Karpas-422 (cell line): ENCODE data around the gene TIFAB. TPM values are rescaled to one million over a fixed set of nuclear protein-coding genes. Genes with fewer than 3 reads are reported as not detected.

Source experiments
- DNase-seq: peaks from one replicate; pipeline ENCODE4 v3.0.0-alpha.2; 2015
- H2AFZ ChIP-seq: fragments of 200-600 bp; sonication (generic); 2 replicates; pipeline ENCODE4 v1.6.1; 2014; ENCODE audit warnings: antibody characterized with exemption, low read length, mixed read lengths
- H3K27ac ChIP-seq: fragments of 200-600 bp; sonication (generic); 2 replicates; pipeline ENCODE4 v1.5.1; 2014; ENCODE audit warnings: mild to moderate bottlenecking, low read length, moderate library complexity
- H3K27me3 ChIP-seq: fragments of 200-600 bp; sonication (generic); 2 replicates; pipeline ENCODE4 v1.6.1; 2014; ENCODE audit warnings: low read length, mixed read lengths
- H3K36me3 ChIP-seq: fragments of 200-600 bp; sonication (generic); 2 replicates; pipeline ENCODE4 v1.6.1; 2014; ENCODE audit warnings: low read length, mixed read lengths; ENCODE audit not compliant: insufficient read depth
- H3K4me1 ChIP-seq: fragments of 200-600 bp; sonication (generic); 2 replicates; pipeline ENCODE4 v1.6.1; 2014; ENCODE audit warnings: mild to moderate bottlenecking, low read length, mixed read lengths
- H3K4me2 ChIP-seq: fragments of 200-600 bp; sonication (generic); 2 replicates; pipeline ENCODE4 v1.6.1; 2014; ENCODE audit warnings: low read length, low read depth, mild to moderate bottlenecking; ENCODE audit not compliant: poor library complexity, severe bottlenecking
- H3K4me3 ChIP-seq: fragments of 200-600 bp; sonication (generic); 2 replicates; pipeline ENCODE4 v1.5.1; 2014; ENCODE audit warnings: mild to moderate bottlenecking, antibody characterized with exemption, low read length, mixed read lengths
- H3K79me2 ChIP-seq: fragments of 200-600 bp; sonication (generic); 2 replicates; pipeline ENCODE4 v1.6.1; 2014; ENCODE audit warnings: mild to moderate bottlenecking, low read length, mixed read lengths
- H3K9ac ChIP-seq: fragments of 200-600 bp; sonication (generic); 2 replicates; pipeline ENCODE4 v1.6.0; 2014; ENCODE audit warnings: low read length
- H3K9me2 ChIP-seq: fragments of 200-600 bp; sonication (generic), shearing (Covaris generic); replicated peaks from 2 replicates; pipeline ENCODE4 v1.6.0; 2014; ENCODE audit warnings: mild to moderate bottlenecking, low read length, moderate library complexity; ENCODE audit not compliant: insufficient read depth
- H3K9me3 ChIP-seq: fragments of 300-700, 200-600 bp; sonication (generic); 2 replicates; pipeline ENCODE4 v1.6.1; 2014; ENCODE audit warnings: low read length, mixed read lengths
- H4K20me1 ChIP-seq: fragments of 200-600 bp; sonication (generic); 2 replicates; pipeline ENCODE4 v1.6.1; 2014; ENCODE audit warnings: mild to moderate bottlenecking, antibody characterized with exemption, low read length, low read depth; ENCODE audit not compliant: insufficient read depth
- small RNA-seq: library from RNA; depleted of rRNA; stranded (forward); fragments of <200 nt; gene quantifications from one replicate; pipeline ENCODE3, GENCODE V24; 2014
- total RNA-seq: library from RNA; depleted of rRNA; stranded (reverse); fragments of >200 nt; shearing (Covaris generic); gene quantifications from 2 replicates; pipeline ENCODE4 v1.2.3, GENCODE V29; 2014; ENCODE audit warnings: low replicate concordance; rRNA removed

The TIFAB gene
- total RNA-seq, 1 experiment from 2014 or later: not detected

DNA sequence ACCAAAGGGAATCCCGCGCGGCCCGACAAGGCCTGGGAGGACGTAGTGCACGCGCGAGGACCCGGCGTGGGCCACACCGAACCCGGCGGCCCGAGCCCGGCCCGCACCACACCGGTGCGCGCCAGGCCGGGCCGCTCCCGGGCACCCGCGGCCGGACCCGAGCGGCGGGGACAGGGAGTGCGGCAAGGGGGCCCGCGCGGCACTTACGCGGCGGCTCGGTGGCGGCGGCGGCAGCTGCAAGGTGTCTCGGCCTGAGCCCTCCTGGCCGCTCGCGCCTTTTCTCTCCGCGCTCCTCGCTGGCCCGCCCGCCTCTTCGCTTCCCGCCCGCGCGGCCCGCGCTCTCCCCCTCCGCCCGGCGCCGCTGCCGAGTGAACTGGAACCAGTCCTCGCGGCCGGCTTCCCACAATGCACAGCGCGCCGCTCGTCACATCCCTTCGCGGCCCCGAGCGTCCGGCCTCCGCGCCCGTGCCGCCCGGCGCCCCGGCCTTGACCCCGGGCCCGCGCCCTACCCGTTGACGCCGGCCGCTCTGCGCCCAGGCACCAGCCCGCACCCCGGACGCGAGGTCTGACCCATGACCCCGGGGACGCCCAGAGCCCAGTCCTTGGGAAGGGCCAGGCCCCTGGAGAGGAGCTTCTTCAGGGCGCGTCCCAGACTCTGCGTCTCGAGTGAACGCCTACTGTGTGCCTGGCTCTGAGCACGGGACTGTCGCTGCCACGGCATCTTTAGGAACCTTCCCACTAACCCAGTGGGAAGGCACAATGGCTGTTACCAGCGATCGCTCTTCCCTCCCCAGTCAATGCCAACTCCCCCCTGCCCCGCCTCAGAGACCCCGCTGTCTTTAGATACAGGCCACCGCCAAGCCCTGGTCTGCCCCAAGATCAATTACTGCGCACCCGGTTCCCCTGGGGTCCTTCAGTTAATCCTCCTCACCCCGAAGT, 53.0 kb downstream of the TIFAB start, which contains the start of gene MACROH2A1:
TSS of gene MACROH2A1 (minus strand) at position 377 of the 939 bp plus-strand sequence. CDS start 10,138 bp downstream, outside the sequence.
- no peaks in the 10 kb centered on the region for H3K36me3 ChIP-seq
- H3K9me2 ChIP-seq: no peaks in the 10 kb centered on the region
- H4K20me1 ChIP-seq: peaks cover 36% of the 10 kb centered on the region
- peak within 1 kb of the TSS; percentile 92 for H3K4me3 ChIP-seq
- no peaks in the 10 kb centered on the region for H3K27me3 ChIP-seq
- no peaks in the 10 kb centered on the region for H3K9me3 ChIP-seq
- H2AFZ ChIP-seq: peak within 1 kb of the TSS; percentile 97
- peak within 1 kb of the TSS; percentile 97 for H3K4me2 ChIP-seq
- H3K9ac ChIP-seq: peak within 1 kb of the TSS; percentile 94
- DNase-seq: peak; percentile 95
- peaks cover 46% of the 10 kb centered on the region for H3K79me2 ChIP-seq
- peak within 1 kb of the TSS; percentile 65 for H3K27ac ChIP-seq
- H3K4me1 ChIP-seq: peaks cover 50% of the 10 kb centered on the region

DNA sequence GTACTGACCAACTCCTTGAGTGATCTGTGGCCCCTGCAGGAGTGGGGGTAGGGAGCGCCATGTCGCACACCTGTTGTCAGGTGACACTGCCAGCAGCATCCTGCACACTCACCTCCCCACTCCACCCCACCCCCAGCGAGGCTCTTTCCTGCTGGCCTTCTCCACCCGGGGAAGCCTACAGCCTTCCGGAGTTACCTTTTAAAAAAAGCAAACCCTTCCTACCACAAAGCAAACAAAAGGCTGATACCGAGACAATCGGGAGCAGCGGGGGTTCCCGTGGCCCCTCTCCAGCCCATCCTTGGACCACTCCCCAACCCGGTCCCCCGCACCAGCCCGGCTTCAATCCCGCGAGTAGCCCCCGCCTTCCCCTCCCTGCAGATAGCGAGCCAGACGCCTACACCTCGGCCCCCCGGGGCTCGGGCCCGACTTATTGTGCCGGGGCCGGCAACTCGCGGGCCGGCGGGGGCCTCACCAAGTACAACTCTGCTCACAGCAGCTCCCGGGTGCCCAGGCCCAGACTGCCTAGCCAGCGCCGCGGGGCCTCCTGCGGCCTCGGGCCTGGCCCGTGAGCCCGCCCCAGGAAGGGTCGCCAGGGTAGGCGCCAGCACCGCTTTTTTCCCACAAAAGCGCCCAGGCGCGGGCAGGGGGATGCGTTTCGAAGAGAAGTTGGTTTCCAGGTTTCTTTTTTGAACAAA, 53.8 kb downstream of the TIFAB start:
- H3K79me2 ChIP-seq: peaks cover 55% of the 10 kb centered on the region
- H3K4me3 ChIP-seq: peak overlapping the region; percentile 92
- no peaks in the 10 kb centered on the region for H3K36me3 ChIP-seq
- peak; percentile 77 for DNase-seq
- peak overlapping the region; percentile 94 for H3K9ac ChIP-seq
- no peaks in the 10 kb centered on the region for H3K9me2 ChIP-seq
- no peaks in the 10 kb centered on the region for H3K9me3 ChIP-seq
- H3K4me2 ChIP-seq: peak overlapping the region; percentile 88
- peaks cover 58% of the 10 kb centered on the region for H3K4me1 ChIP-seq
- no peak overlapping the region for H2AFZ ChIP-seq
- H3K27ac ChIP-seq: peak overlapping the region; percentile 65
- peaks cover 45% of the 10 kb centered on the region for H4K20me1 ChIP-seq
- H3K27me3 ChIP-seq: no peaks in the 10 kb centered on the region

Small RNA genes lying within 50 kb of the gene (small RNA-seq; reads per million reads assigned to genes)
- gene DCANP1: not detected

Other genes with a start within 250 kb of the TIFAB start
- 160 and 245 TPM in 2 replicates for gene MACROH2A1, start 53.1 kb downstream of the TIFAB start, total RNA-seq
- gene DCANP1, start 5.0 kb downstream of the TIFAB start, total RNA-seq: not detected in 2 replicates
- not detected in 2 replicates for gene NEUROG1, start 83.6 kb upstream of the TIFAB start, total RNA-seq
- not detected in 2 replicates for gene CXCL14, start 126.6 kb upstream of the TIFAB start, total RNA-seq